OCI-LY3 (cell line): Measurements from ENCODE around the gene DENND2C.

ENCODE experiments used
- H2AFZ ChIP-seq: fragments of 200-600, 300-600 bp; shearing (Covaris generic); 2 replicates; pipeline ENCODE4 v1.6.0; 2014; ENCODE audit warnings: antibody characterized with exemption, low read depth, low read length
- H3K27ac ChIP-seq: fragments of 200-600, 300-600 bp; sonication (generic); 2 replicates; pipeline ENCODE4 v1.5.1; 2014; ENCODE audit warnings: mild to moderate bottlenecking, low read length, moderate library complexity, mixed read lengths
- H3K27me3 ChIP-seq: fragments of 200-600, 300-600 bp; sonication (generic); 2 replicates; pipeline ENCODE4 v1.6.1; 2014; ENCODE audit warnings: low read depth, low read length, mixed read lengths
- H3K36me3 ChIP-seq: fragments of 200-600, 300-600 bp; sonication (generic); replicated peaks from 2 replicates; pipeline ENCODE3; 2014; ENCODE audit warnings: low read depth, low read length, mixed read lengths
- H3K4me1 ChIP-seq: fragments of 300-600, 200-600 bp; sonication (generic); 2 replicates; pipeline ENCODE4 v1.6.1; 2014; ENCODE audit warnings: low read length, mixed read lengths
- H3K4me2 ChIP-seq: fragments of 200-600, 300-600 bp; sonication (generic); 2 replicates; pipeline ENCODE4 v1.6.1; 2014; ENCODE audit warnings: low read length, mixed read lengths
- H3K4me3 ChIP-seq: fragments of 300-600, 200-600 bp; sonication (generic); 2 replicates; pipeline ENCODE4 v1.5.1; 2014; ENCODE audit warnings: antibody characterized with exemption, mild to moderate bottlenecking, low read length, moderate library complexity
- H3K79me2 ChIP-seq: fragments of 300-600, 200-600 bp; shearing (Covaris generic); 2 replicates; pipeline ENCODE4 v1.6.1; 2014; ENCODE audit warnings: mild to moderate bottlenecking, low read length, mixed read lengths
- H3K9ac ChIP-seq: fragments of 300-600, 200-600 bp; shearing (Covaris generic); 2 replicates; pipeline ENCODE4 v1.6.0; 2014; ENCODE audit warnings: mild to moderate bottlenecking, low read length, moderate library complexity
- H3K9me3 ChIP-seq: fragments of 200-600, 300-600 bp; shearing (Covaris generic); 2 replicates; pipeline ENCODE4 v1.6.1; 2014; ENCODE audit warnings: low read length, mixed read lengths; ENCODE audit not compliant: insufficient read depth
- H4K20me1 ChIP-seq: fragments of 200-600, 300-600 bp; sonication (generic); 2 replicates; pipeline ENCODE4 v1.6.1; 2016; ENCODE audit warnings: low read length, mixed read lengths; ENCODE audit not compliant: insufficient read depth
- CTCF ChIP-seq: fragments of 200-600, 300-600 bp; sonication (generic); IDR thresholded peaks from 2 replicates; pipeline ENCODE4 v1.5.1; 2014; ENCODE audit warnings: antibody characterized with exemption, low read length, low read depth
- EZH2phosphoT487 ChIP-seq: fragments of 200-600 bp; shearing (Covaris generic); IDR thresholded peaks from 2 replicates; pipeline ENCODE4 v1.6.1; 2018; ENCODE audit warnings: antibody characterized with exemption, mixed run types, low read depth

DENND2C gene

GRCh38 chr1:114700036-114700600, 30.3 kb upstream of the DENND2C start:
- H2AFZ ChIP-seq, result no peak overlapping the region
- TF ChIP-seq EZH2phosphoT487 (no peak), CTCF (no peak)
- H3K27ac ChIP-seq, result no peak overlapping the region
- H4K20me1 ChIP-seq, result no peaks in the 10 kb centered on the region
- no peak overlapping the region for H3K4me3 ChIP-seq
- H3K9ac ChIP-seq, result no peak overlapping the region
- no peaks in the 10 kb centered on the region for H3K79me2 ChIP-seq
- H3K36me3 ChIP-seq, result no peaks in the 10 kb centered on the region
- no peaks in the 10 kb centered on the region for H3K9me3 ChIP-seq
- H3K4me1 ChIP-seq, result no peaks in the 10 kb centered on the region
- no peaks in the 10 kb centered on the region for H3K27me3 ChIP-seq
- H3K4me2 ChIP-seq, result no peak overlapping the region

- H3K9ac ChIP-seq, result no peak overlapping the region
- H3K36me3 ChIP-seq, result no peaks in the 10 kb centered on the region
- TF ChIP-seq CTCF, result no peak
- no peak for TF ChIP-seq EZH2phosphoT487
- no peak overlapping the region for H3K4me2 ChIP-seq
- no peaks in the 10 kb centered on the region for H3K79me2 ChIP-seq
- H3K4me1 ChIP-seq, result no peaks in the 10 kb centered on the region
- no peaks in the 10 kb centered on the region for H3K27me3 ChIP-seq
- no peaks in the 10 kb centered on the region for H3K9me3 ChIP-seq
- no peak overlapping the region for H2AFZ ChIP-seq
- no peaks in the 10 kb centered on the region for H4K20me1 ChIP-seq
- H3K4me3 ChIP-seq, result no peak overlapping the region
- no peak overlapping the region for H3K27ac ChIP-seq
Observed at GRCh38 chr1:114696810-114697209, 27.0 kb upstream of the DENND2C start.

GRCh38 chr1:114695430-114696058, 25.7 kb upstream of the DENND2C start, which contains the start of gene AMPD1:
AMPD1 (minus strand) TSS chr1:114695546; CDS start chr1:114695471, 75 bp downstream.
- Histone ChIP-seq H3K9ac (no peak within 1 kb of the TSS), H3K9me3 (no peaks in the 10 kb centered on the region), H2AFZ (no peak within 1 kb of the TSS), H4K20me1 (no peaks in the 10 kb centered on the region), H3K36me3 (no peaks in the 10 kb centered on the region), H3K4me2 (no peak within 1 kb of the TSS), H3K79me2 (no peaks in the 10 kb centered on the region), H3K4me1 (no peaks in the 10 kb centered on the region), H3K4me3 (no peak within 1 kb of the TSS), H3K27me3 (no peaks in the 10 kb centered on the region), H3K27ac (no peak within 1 kb of the TSS)
- no peak for TF ChIP-seq EZH2phosphoT487

- Histone ChIP-seq H3K9ac (no peak overlapping the region), H3K27ac (no peak overlapping the region), H2AFZ (no peak overlapping the region), H3K9me3 (no peaks in the 10 kb centered on the region), H3K79me2 (no peaks in the 10 kb centered on the region), H3K4me1 (no peaks in the 10 kb centered on the region), H4K20me1 (no peaks in the 10 kb centered on the region), H3K27me3 (no peaks in the 10 kb centered on the region), H3K4me2 (no peak overlapping the region), H3K4me3 (no peak overlapping the region), H3K36me3 (no peaks in the 10 kb centered on the region)
- TF ChIP-seq CTCF, result no peak
- no peak for TF ChIP-seq EZH2phosphoT487
Observed at GRCh38 chr1:114694540-114695310, 24.9 kb upstream of the DENND2C start.
